SK-N-MC (cell line): Measurements from ENCODE around the gene VWC2.

Experiments used
- EZH2 ChIP-seq: fragments of 200-600 bp; sonication (generic); IDR thresholded peaks from one replicate; pipeline ENCODE4 v1.6.1; 2017; ENCODE audit warnings: antibody characterized with exemption
- POLR2AphosphoS5 ChIP-seq: IDR thresholded peaks from 2 replicates; pipeline ENCODE4 v1.6.1; 2012; ENCODE audit warnings: mild to moderate bottlenecking, low read depth, low read length, borderline replicate concordance

- TF ChIP-seq POLR2AphosphoS5 (no peak), EZH2 (no peak)
Measured at GRCh38 chr7:49866076-49866735, 92.8 kb downstream of the VWC2 start.
